ENCODE results near the gene SOX14.

- TF ChIP-seq CTCF (IDR thresholded peaks at IDR 0.05) (no peak), EZH2 (IDR thresholded peaks at IDR 0.05; ENCODE audit: borderline replicate concordance, insufficient read depth, low read depth, low read length, poor library complexity, severe bottlenecking) (no peak)
Observed at GRCh38 chr3:137803215-137803614, 39.1 kb downstream of the SOX14 start.
